ENCODE data around the gene SRRM1. TPM values are rescaled to one million over a fixed set of nuclear protein-coding genes. Genes with fewer than 3 reads are reported as not detected.

The SRRM1 gene
- total and polyA plus RNA-seq, 2 donors (not counting 3 experiments of a cell fraction or from before 2014, with no cell fraction given): 39.7 to 163 TPM

DNA sequence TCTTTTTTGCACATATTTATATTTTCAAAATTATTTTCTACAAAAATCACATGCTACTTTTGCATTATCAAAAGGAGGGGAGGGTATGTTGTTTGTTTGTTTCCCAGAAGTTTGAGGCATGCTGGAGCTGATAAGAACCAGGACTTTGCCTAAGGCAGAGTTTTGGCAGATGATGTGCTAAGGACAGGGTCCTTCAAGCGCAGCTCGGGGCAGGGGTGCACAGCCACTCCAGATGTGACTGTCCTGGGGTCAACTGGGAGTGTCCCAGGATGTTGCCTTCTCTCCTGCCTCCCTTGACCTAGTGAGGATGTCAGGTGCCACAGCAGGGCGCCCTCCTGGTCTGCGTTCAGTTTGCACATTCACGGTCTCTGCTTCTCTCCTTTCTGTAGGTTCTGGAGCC lies 42.6 kb upstream of the SRRM1 start:
- ChIA-PET CTCF (no interaction called here), POLR2A (no interaction called here)
- no peaks in the 10 kb centered on the region for H3K9me3 ChIP-seq (replicated peaks; ENCODE audit: control insufficient read depth, insufficient read depth, low read length)
- H3K79me2 ChIP-seq (ENCODE audit: control insufficient read depth, insufficient read depth, low read length): no peaks in the 10 kb centered on the region
- H3K4me3 ChIP-seq (replicated peaks in 1 of 3; ENCODE audit: insufficient read depth in 1 of 3, low read depth in 1 of 3, low read length in 3 of 3): no peak overlapping the region
- BruUV-seq (replicated peaks): no TSS peak
- H3K27ac ChIP-seq (ENCODE audit: insufficient read depth, low read depth, low read length): no peak overlapping the region
- no peaks in the 10 kb centered on the region for H4K20me1 ChIP-seq (replicated peaks; ENCODE audit: control insufficient read depth, extremely low read depth, insufficient read depth, low read length)
- peaks cover 1 to 3% of the 10 kb centered on the region in 2 experiments for H3K27me3 ChIP-seq (ENCODE audit: control insufficient read depth in 2 of 2, insufficient read depth in 2 of 2, low read length in 2 of 2)
- no peak overlapping the region for H3K4me2 ChIP-seq (ENCODE audit: insufficient read depth, low read length)
- DNase-seq (ENCODE audit: low read depth, low spot score) (no peak), FAIRE-seq (no peak)
- TF ChIP-seq, protein P1, sequence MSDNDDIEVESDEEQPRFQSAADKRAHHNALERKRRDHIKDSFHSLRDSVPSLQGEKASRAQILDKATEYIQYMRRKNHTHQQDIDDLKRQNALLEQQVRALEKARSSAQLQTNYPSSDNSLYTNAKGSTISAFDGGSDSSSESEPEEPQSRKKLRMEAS (IDR thresholded peaks at IDR 0.05; ENCODE audit: insufficient read depth, insufficient read length): no peak
- no peak for TF ChIP-seq GATA2 (IDR thresholded peaks at IDR 0.05; ENCODE audit: insufficient read depth, insufficient read length, low read depth, low read length)
- TF ChIP-seq POLR2AphosphoS5 (IDR thresholded peaks at IDR 0.05; ENCODE audit: insufficient read depth, low read depth, low read length): no peak
- TF ChIP-seq, protein P2, sequence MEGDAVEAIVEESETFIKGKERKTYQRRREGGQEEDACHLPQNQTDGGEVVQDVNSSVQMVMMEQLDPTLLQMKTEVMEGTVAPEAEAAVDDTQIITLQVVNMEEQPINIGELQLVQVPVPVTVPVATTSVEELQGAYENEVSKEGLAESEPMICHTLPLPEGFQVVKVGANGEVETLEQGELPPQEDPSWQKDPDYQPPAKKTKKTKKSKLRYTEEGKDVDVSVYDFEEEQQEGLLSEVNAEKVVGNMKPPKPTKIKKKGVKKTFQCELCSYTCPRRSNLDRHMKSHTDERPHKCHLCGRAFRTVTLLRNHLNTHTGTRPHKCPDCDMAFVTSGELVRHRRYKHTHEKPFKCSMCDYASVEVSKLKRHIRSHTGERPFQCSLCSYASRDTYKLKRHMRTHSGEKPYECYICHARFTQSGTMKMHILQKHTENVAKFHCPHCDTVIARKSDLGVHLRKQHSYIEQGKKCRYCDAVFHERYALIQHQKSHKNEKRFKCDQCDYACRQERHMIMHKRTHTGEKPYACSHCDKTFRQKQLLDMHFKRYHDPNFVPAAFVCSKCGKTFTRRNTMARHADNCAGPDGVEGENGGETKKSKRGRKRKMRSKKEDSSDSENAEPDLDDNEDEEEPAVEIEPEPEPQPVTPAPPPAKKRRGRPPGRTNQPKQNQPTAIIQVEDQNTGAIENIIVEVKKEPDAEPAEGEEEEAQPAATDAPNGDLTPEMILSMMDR (IDR thresholded peaks at IDR 0.05; ENCODE audit: extremely low read depth in 1 of 2, insufficient read depth in 1 of 2, low read depth in 1 of 2, low read length in 2 of 2): no peak
- no peak for TF ChIP-seq JUN (IDR thresholded peaks at IDR 0.05; ENCODE audit: borderline replicate concordance, insufficient read depth, insufficient read length, low read depth)
- TF ChIP-seq MYC (IDR thresholded peaks at IDR 0.05; ENCODE audit: low read depth, low read length): no peak
- no peak for TF ChIP-seq FOS (IDR thresholded peaks at IDR 0.05; ENCODE audit: borderline replicate concordance, insufficient read depth, low read length)
- no peak for TF ChIP-seq POLR2A (IDR thresholded peaks at IDR 0.05; ENCODE audit: low read depth, low read length)
- TF ChIP-seq EZH2 (IDR thresholded peaks at IDR 0.05; ENCODE audit: borderline replicate concordance, low read depth, low read length, severe bottlenecking): no peak
- intact Hi-C loops (cut with micrococcal nuclease) (no loop called here), dilution Hi-C loops (cut with MboI; ENCODE audit: extremely low pct_ligation_motif_present, low sequenced_read_pairs) (no loop called here)
- no peaks in the 10 kb centered on the region for H3K36me3 ChIP-seq (ENCODE audit: control insufficient read depth in 2 of 2, extremely low read depth in 1 of 2, insufficient read depth in 2 of 2, low read length in 2 of 2)
- no peak overlapping the region for H3K9ac ChIP-seq (replicated peaks; ENCODE audit: extremely low read depth, insufficient read depth, low read length)
- H3K4me1 ChIP-seq (ENCODE audit: control insufficient read depth, extremely low read depth, insufficient read depth, low read length): no peaks in the 10 kb centered on the region
- H3K9me1 ChIP-seq (replicated peaks; ENCODE audit: control insufficient read depth, extremely low read depth, insufficient read depth, low read length): no peaks in the 10 kb centered on the region
- no peak overlapping the region for H2AFZ ChIP-seq (ENCODE audit: low read depth, low read length)

Data from endothelial cell of umbilical vein (primary cell).